GM12875 (cell line): ENCODE results near the gene KLK8.

Experiments used
- H3K4me3 ChIP-seq: one replicate; pipeline ENCODE4 v1.5.1; 2011; ENCODE audit warnings: low read depth, low read length, control low read depth
- TF ChIP-seq, protein P1 (sequence below): IDR thresholded peaks from 2 replicates; pipeline ENCODE4 v1.5.1; 2011; ENCODE audit warnings: low read depth, mild to moderate bottlenecking, control low read depth, inconsistent platforms, low read length, moderate library complexity, borderline replicate concordance; ENCODE audit not compliant: insufficient read depth

KLK8 gene

GRCh38 chr19:51009061-51009891 is 7.9 kb upstream of the KLK8 start:
- TF ChIP-seq, protein P1, sequence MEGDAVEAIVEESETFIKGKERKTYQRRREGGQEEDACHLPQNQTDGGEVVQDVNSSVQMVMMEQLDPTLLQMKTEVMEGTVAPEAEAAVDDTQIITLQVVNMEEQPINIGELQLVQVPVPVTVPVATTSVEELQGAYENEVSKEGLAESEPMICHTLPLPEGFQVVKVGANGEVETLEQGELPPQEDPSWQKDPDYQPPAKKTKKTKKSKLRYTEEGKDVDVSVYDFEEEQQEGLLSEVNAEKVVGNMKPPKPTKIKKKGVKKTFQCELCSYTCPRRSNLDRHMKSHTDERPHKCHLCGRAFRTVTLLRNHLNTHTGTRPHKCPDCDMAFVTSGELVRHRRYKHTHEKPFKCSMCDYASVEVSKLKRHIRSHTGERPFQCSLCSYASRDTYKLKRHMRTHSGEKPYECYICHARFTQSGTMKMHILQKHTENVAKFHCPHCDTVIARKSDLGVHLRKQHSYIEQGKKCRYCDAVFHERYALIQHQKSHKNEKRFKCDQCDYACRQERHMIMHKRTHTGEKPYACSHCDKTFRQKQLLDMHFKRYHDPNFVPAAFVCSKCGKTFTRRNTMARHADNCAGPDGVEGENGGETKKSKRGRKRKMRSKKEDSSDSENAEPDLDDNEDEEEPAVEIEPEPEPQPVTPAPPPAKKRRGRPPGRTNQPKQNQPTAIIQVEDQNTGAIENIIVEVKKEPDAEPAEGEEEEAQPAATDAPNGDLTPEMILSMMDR = no peak
- no peak overlapping the region for H3K4me3 ChIP-seq

GRCh38 chr19:51007488-51007887 is 6.1 kb upstream of the KLK8 start:
- H3K4me3 ChIP-seq = no peak overlapping the region
- TF ChIP-seq, protein P1 = no peak

GRCh38 chr19:51006406-51006805 is 5.0 kb upstream of the KLK8 start:
- TF ChIP-seq, protein P1 = no peak
- H3K4me3 ChIP-seq = no peak overlapping the region

DNA sequence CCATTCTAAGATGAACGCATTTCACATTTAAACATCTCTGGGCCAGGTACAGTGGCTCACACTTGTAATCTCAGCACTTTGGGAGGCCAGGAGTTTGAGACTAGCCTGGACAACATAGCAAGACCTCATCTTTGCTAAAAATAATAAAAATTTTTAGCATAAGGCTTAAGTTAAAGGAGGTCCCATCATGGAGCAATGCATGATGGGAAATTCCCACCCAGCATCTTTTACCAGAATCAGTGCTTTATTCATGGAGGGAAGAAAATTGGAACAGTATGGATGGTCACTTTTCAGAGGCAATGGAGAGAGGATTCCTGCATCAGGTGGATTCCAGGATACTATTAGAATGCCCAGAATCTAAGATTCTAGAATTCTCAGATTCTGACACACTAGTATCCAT is 3.8 kb upstream of the KLK8 start:
- H3K4me3 ChIP-seq = no peak overlapping the region
- TF ChIP-seq, protein P1 = no peak

GRCh38 chr19:51003316-51003715 is 1.9 kb upstream of the KLK8 start:
- TF ChIP-seq, protein P1 = no peak
- no peak overlapping the region for H3K4me3 ChIP-seq

GRCh38 chr19:51002542-51003311 is 1.3 kb upstream of the KLK8 start:
- no peak overlapping the region for H3K4me3 ChIP-seq
- TF ChIP-seq, protein P1 = no peak

DNA sequence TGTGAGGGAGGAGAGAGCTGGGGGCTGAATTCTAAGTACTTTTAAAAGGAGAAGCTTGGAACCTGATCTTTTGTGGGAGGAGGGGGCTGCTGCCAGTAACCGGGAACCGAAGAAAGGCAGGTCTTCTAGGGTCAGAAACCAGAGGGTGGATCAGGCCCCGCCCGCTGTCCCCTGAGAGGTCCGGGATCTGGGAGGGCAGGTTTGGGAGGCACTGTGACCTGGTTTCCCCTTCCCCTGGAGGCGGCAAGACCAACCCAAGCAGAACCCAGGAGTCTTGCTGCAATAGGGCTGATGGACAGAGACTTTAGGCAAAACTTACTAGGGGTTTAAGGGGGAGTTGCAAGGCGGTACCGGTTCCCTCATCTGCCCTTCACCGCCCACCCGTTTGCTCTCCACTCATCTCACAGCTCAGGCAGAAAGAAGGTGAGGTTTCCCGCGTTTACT is 707 bp upstream of the KLK8 start:
- TF ChIP-seq, protein P1 = no peak
- H3K4me3 ChIP-seq = no peak overlapping the region
